Gastrocnemius medialis (tissue), 4 donors: ENCODE results near the gene SCRG1.

ENCODE experiments used
- POLR2A ChIP-seq, 2 donors: fragments of 450-650 bp; IDR thresholded peaks; one replicate each; pipeline ENCODE4 v1.6.1; 2017; ENCODE audit warnings: antibody characterized with exemption in 2 of 2, mild to moderate bottlenecking in 2 of 2, moderate library complexity in 2 of 2
- TF ChIP-seq, protein P1 (sequence below), 5 experiments: fragments of 450-650 bp in 3 of 5; fragments of 200-600 bp in 2 of 5; sonication (generic) in 2 of 5; IDR thresholded peaks in 4 of 5; conservative IDR thresholded peaks in 1 of 5; 1 replicate in 4 of 5; 2 replicates in 1 of 5; pipeline ENCODE4 v1.5.1; 2016 to 2019; ENCODE audit warnings: antibody characterized with exemption in 5 of 5, mild to moderate bottlenecking in 3 of 5, moderate library complexity in 3 of 5

- TF ChIP-seq POLR2A (IDR thresholded peaks at IDR 0.05) = no peak
- TF ChIP-seq, protein P1, sequence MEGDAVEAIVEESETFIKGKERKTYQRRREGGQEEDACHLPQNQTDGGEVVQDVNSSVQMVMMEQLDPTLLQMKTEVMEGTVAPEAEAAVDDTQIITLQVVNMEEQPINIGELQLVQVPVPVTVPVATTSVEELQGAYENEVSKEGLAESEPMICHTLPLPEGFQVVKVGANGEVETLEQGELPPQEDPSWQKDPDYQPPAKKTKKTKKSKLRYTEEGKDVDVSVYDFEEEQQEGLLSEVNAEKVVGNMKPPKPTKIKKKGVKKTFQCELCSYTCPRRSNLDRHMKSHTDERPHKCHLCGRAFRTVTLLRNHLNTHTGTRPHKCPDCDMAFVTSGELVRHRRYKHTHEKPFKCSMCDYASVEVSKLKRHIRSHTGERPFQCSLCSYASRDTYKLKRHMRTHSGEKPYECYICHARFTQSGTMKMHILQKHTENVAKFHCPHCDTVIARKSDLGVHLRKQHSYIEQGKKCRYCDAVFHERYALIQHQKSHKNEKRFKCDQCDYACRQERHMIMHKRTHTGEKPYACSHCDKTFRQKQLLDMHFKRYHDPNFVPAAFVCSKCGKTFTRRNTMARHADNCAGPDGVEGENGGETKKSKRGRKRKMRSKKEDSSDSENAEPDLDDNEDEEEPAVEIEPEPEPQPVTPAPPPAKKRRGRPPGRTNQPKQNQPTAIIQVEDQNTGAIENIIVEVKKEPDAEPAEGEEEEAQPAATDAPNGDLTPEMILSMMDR (IDR thresholded peaks at IDR 0.05 in 4 of 5, conservative IDR thresholded peaks at IDR 0.05 in 1 of 5) = no peak
These were observed 33.5 kb upstream of the SCRG1 start for GRCh38 chr4:173432430-173432829.
